MCF 10A (cell line): Measurements from ENCODE around the gene CNNM4. TPM values are rescaled to one million over a fixed set of nuclear protein-coding genes. Genes with fewer than 3 reads are reported as not detected.
A peak's percentile ranks its signal among the peaks of the same experiment; 100 is the strongest.

Experiments
- Bru-seq: library from RNA; stranded (reverse); fragments of 400-500 nt; gene quantifications from one replicate; lab custom pipeline; 2021; lab: Mats Ljungman, UMichigan
- BruChase-seq, 2 experiments: library from RNA; stranded (reverse); fragments of 400-500 nt; gene quantifications; one replicate each; lab custom pipeline; 2021; lab: Mats Ljungman, UMichigan
- BruUV-seq: library from RNA; stranded (reverse); fragments of 400-500 nt; replicated peaks from 2 replicates; lab custom pipeline; 2021; lab: Mats Ljungman, UMichigan
- CTCF ChIA-PET: fragments of 300-600 bp; sonication (Branson Sonifier 250); formaldehyde crosslinking; extraction: SDS; loops from one replicate; lab custom pipeline; 2021; ENCODE audit warnings: antibody characterized with exemption, inconsistent platforms; lab: Yijun Ruan, JAX
- POLR2A ChIA-PET: fragments of 300-600, 350-650 bp; sonication (Branson Sonifier 250); formaldehyde crosslinking; extraction: SDS; loops from one replicate; lab custom pipeline; 2020; ENCODE audit warnings: antibody characterized with exemption, inconsistent platforms; lab: Yijun Ruan, JAX
- DNase-seq: peaks from one replicate; pipeline ENCODE4 v3.0.0-alpha.2; 2018; ENCODE audit not compliant: unreplicated experiment
- H3K27ac Mint-ChIP-seq: one replicate; pipeline ENCODE4 v1.8.0; 2022; ENCODE audit warnings: mild to moderate bottlenecking, low read depth, mixed read lengths; ENCODE audit not compliant: unreplicated experiment
- H3K27me3 Mint-ChIP-seq: one replicate; pipeline ENCODE4 v1.8.0; 2022; ENCODE audit warnings: mixed read lengths; ENCODE audit not compliant: insufficient read depth, unreplicated experiment
- H3K36me3 Mint-ChIP-seq: one replicate; pipeline ENCODE4 v1.8.0; 2022; ENCODE audit warnings: mild to moderate bottlenecking, moderate library complexity, mixed read lengths; ENCODE audit not compliant: insufficient read depth, unreplicated experiment
- H3K4me1 Mint-ChIP-seq: one replicate; pipeline ENCODE4 v1.8.0; 2022; ENCODE audit warnings: mixed read lengths; ENCODE audit not compliant: insufficient read depth, unreplicated experiment
- H3K4me3 Mint-ChIP-seq: one replicate; pipeline ENCODE4 v1.8.0; 2022; ENCODE audit warnings: mild to moderate bottlenecking, moderate library complexity, mixed read lengths; ENCODE audit not compliant: unreplicated experiment
- H3K9me3 Mint-ChIP-seq: one replicate; pipeline ENCODE4 v1.8.0; 2022; ENCODE audit warnings: mixed read lengths; ENCODE audit not compliant: unreplicated experiment
- intact Hi-C: fragments of 100-400 bp; cut with micrococcal nuclease; formaldehyde crosslinking; loops from 2 replicates; pipeline ENCODE4 v1.14.1; 2022
- long read RNA-seq: library from polyadenylated mRNA; stranded (forward); transcript quantifications from one replicate; pipeline ENCODE4 v2.0.0, GENCODE V29; 2022
- total RNA-seq: library from RNA; stranded (reverse); gene quantifications from 2 replicates; pipeline ENCODE4 v1.2.3, GENCODE V29; 2022
- TF ChIP-seq, protein P1 (sequence below): fragments of 200-600 bp; IDR thresholded peaks from one replicate; pipeline ENCODE4 v1.8.0; 2022; ENCODE audit warnings: antibody characterized with exemption, mild to moderate bottlenecking; ENCODE audit not compliant: unreplicated experiment

The CNNM4 gene
- total RNA-seq (5.0 and 6.3 TPM in 2 replicates), Bru-seq, nascent RNA (percentile 43 among the genes with signal in this experiment), BruChase-seq, experiment 1, labeled RNA remaining after a 6-hour chase (percentile 50 among the genes with signal in this experiment), BruChase-seq, experiment 2, labeled RNA remaining after a 2-hour chase (percentile 40 among the genes with signal in this experiment)
- long read RNA-seq, full-length matches to known transcripts = 10 of 12 reads
- long read RNA-seq, partial matches to known transcripts = 1 of 12 reads
- long read RNA-seq, other reads (novel, unspliced or antisense) = 1 of 12 reads

DNA sequence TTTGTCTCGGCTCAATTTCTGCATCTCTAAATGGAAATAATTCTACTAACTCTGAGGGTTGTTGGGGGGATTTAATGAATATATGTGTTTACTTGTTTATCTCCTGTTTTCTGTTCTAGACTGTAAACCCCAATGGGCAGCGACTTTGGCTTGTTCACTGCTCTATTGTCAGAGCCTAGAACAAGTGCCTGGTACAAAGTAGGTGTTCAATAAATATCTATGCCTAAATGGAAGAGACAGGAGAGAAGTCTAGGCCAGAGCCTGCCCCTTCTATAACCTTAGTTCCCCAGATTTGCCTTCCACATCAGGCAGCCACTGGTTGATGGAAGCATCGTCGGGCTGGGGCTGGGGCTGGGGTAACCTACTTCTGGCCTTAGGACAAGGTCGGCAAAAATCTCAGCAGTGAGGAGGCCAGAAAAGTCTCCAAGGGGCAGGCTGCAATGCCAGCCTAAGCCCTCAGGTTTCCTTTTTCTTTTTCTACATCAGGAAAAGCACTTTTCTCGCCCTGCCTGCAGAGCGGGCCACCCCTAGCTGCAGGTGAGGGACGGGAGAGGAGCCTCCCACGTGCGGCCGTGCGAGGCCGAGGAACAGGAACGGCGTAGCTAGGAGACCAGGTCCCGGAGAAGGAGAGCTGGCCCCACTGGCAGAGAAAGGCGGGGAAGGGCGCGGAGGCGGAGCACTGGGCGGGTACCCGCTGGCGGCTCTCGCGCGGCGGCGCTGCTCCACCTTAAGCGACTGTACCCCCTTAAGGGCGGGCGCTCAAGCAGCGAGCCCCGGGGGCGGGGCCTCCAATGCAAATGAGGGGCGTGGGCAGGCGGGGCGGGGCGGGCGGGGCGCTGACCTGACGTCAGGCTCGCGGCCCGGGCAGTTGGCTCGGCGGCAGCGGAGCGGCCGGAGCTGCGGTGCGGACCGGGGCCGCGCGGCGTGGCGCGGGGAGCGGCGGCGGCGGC is at the start of gene CNNM4:
Gene CNNM4, plus strand, starts transcription at position 867 of the 950 bp plus-strand sequence. CDS start 98 bp downstream, outside the sequence.
- no peaks in the 10 kb centered on the region for H3K27me3 Mint-ChIP-seq
- CTCF ChIA-PET = interaction anchor here (0.6 to 5.9 kb wide), 17 partner anchors 9 to 226 kb away, joined by 3 to 40 read pairs (median 5); no protein-coding TSS in a partner anchor
- peak within 1 kb of the TSS; percentile 35 for H3K27ac Mint-ChIP-seq
- peak; percentile 93 for DNase-seq
- H3K4me1 Mint-ChIP-seq = peaks cover 22% of the 10 kb centered on the region
- no TSS peak for BruUV-seq
- TF ChIP-seq, protein P1, sequence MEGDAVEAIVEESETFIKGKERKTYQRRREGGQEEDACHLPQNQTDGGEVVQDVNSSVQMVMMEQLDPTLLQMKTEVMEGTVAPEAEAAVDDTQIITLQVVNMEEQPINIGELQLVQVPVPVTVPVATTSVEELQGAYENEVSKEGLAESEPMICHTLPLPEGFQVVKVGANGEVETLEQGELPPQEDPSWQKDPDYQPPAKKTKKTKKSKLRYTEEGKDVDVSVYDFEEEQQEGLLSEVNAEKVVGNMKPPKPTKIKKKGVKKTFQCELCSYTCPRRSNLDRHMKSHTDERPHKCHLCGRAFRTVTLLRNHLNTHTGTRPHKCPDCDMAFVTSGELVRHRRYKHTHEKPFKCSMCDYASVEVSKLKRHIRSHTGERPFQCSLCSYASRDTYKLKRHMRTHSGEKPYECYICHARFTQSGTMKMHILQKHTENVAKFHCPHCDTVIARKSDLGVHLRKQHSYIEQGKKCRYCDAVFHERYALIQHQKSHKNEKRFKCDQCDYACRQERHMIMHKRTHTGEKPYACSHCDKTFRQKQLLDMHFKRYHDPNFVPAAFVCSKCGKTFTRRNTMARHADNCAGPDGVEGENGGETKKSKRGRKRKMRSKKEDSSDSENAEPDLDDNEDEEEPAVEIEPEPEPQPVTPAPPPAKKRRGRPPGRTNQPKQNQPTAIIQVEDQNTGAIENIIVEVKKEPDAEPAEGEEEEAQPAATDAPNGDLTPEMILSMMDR = no peak
- peak within 1 kb of the TSS; percentile 69 for H3K4me3 Mint-ChIP-seq
- POLR2A ChIA-PET = interaction anchor here (0.6 to 3.7 kb wide), 12 partner anchors 11 to 429 kb away, joined by 3 to 24 read pairs (median 4); partner anchors contain the start of genes KANSL3, LMAN2L and SEMA4C
- H3K9me3 Mint-ChIP-seq = no peaks in the 10 kb centered on the region
- no peaks in the 10 kb centered on the region for H3K36me3 Mint-ChIP-seq
- intact Hi-C loops = loop anchor here (1.0 to 2.0 kb wide), 2 partner anchors 20 to 41 kb away; partner anchors contain the start of gene LMAN2L

DNA sequence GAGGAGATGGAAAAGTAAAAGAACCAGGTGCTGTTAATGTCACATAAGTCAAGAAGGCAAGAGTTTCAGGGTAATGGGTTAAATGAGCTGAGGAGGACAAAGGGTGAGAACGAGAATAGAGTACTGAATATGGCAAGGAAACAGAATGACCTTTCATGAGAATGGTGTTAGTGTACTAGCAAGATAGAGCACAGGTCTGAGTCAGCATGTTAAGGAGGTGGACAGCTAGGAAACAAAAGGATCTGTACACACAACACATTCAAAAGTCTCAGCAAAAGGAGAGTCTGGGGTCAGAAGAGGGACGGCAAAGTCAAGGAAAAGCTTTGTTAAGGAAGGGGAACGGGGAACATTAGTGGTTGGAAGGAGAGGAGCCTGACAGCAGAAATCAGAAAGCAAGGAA is 49.7 kb upstream of the CNNM4 start:
- intact Hi-C loops = no loop called here
- CTCF ChIA-PET = interaction anchor here (1.1 kb wide), 1 partner anchor 88 kb away, joined by 3 read pairs; no protein-coding TSS in a partner anchor
- H3K27ac Mint-ChIP-seq = no peak overlapping the region
- no peak overlapping the region for H3K4me3 Mint-ChIP-seq
- POLR2A ChIA-PET = no interaction called here
- H3K9me3 Mint-ChIP-seq = no peaks in the 10 kb centered on the region
- H3K4me1 Mint-ChIP-seq = no peaks in the 10 kb centered on the region
- DNase-seq = no peak
- no peaks in the 10 kb centered on the region for H3K27me3 Mint-ChIP-seq
- TF ChIP-seq, protein P1 = no peak
- BruUV-seq = no TSS peak
- H3K36me3 Mint-ChIP-seq = peaks cover 51% of the 10 kb centered on the region

DNA sequence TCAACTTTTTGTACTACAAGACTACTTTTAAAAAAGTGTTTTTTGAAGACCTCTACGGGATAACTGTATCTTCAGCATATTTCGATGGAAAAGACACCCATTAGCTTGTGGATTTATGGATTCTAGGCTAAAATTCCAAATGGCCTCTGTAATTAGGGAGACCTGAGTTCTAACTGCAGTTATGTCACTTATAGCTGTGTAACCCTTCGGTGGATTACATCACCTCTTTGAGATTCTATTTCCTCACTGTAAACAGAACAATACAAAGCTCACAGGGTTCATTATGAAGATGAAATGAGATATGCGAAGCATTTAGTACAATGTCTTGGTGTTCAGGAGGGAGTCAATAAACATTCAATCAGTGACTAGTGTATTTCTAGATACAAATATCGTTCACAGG is 45.0 kb upstream of the CNNM4 start:
- Mint-ChIP-seq H3K9me3 (no peaks in the 10 kb centered on the region), H3K4me3 (no peak overlapping the region), H3K4me1 (no peaks in the 10 kb centered on the region), H3K27ac (no peak overlapping the region), H3K36me3 (peaks cover 34% of the 10 kb centered on the region), H3K27me3 (no peaks in the 10 kb centered on the region)
- DNase-seq = no peak
- TF ChIP-seq, protein P1 = no peak
- CTCF ChIA-PET = no interaction called here
- BruUV-seq = no TSS peak
- intact Hi-C loops = no loop called here
- POLR2A ChIA-PET = interaction anchor here (0.8 to 1.0 kb wide), 2 partner anchors 9 to 111 kb away, joined by 3 to 4 read pairs; no protein-coding TSS in a partner anchor
